ENCODE measurements around the gene GNAQ.

The GNAQ gene

GRCh38 chr9:77935211-77935610 lies 96.4 kb downstream of the GNAQ start:
- no peak for DNase-seq

GRCh38 chr9:77933976-77934375 lies 97.6 kb downstream of the GNAQ start:
- DNase-seq, result no peak

GRCh38 chr9:77933019-77933418 lies 98.6 kb downstream of the GNAQ start:
- DNase-seq, result no peak

GRCh38 chr9:77929942-77930341 lies 101.7 kb downstream of the GNAQ start:
- no peak for DNase-seq

GRCh38 chr9:77927265-77927664 lies 104.3 kb downstream of the GNAQ start:
- DNase-seq, result no peak

GRCh38 chr9:77926371-77926878 lies 105.2 kb downstream of the GNAQ start:
- no peak for DNase-seq

GRCh38 chr9:77922591-77922990 lies 109.0 kb downstream of the GNAQ start:
- DNase-seq, result no peak

- DNase-seq, result no peak
Observed at GRCh38 chr9:77917800-77918199, 113.8 kb downstream of the GNAQ start.

- no peak for DNase-seq
Observed at GRCh38 chr9:77916820-77917219, 114.8 kb downstream of the GNAQ start.

GRCh38 chr9:77916410-77916819 lies 115.2 kb downstream of the GNAQ start:
- DNase-seq, result no peak

GRCh38 chr9:77915744-77916143 lies 115.9 kb downstream of the GNAQ start:
- DNase-seq, result no peak

- DNase-seq, result no peak
Observed at GRCh38 chr9:77912895-77913693, 118.5 kb downstream of the GNAQ start.

GRCh38 chr9:77911928-77912327 lies 119.7 kb downstream of the GNAQ start:
- DNase-seq, result no peak

GRCh38 chr9:77910194-77910621 lies 121.4 kb downstream of the GNAQ start:
- no peak for DNase-seq

GRCh38 chr9:77909306-77909705 lies 122.3 kb downstream of the GNAQ start:
- no peak for DNase-seq

- no peak for DNase-seq
Observed at GRCh38 chr9:77908293-77908692, 123.3 kb downstream of the GNAQ start.

GRCh38 chr9:77907585-77907984 lies 124.0 kb downstream of the GNAQ start:
- DNase-seq, result no peak

GRCh38 chr9:77906991-77907390 lies 124.6 kb downstream of the GNAQ start:
- DNase-seq, result no peak

GRCh38 chr9:77903666-77904285 lies 127.8 kb downstream of the GNAQ start:
- no peak for DNase-seq

- DNase-seq, result no peak
Observed at GRCh38 chr9:77901771-77902170, 129.8 kb downstream of the GNAQ start.

GRCh38 chr9:77901018-77901417 lies 130.6 kb downstream of the GNAQ start:
- DNase-seq, result no peak

- DNase-seq, result no peak
Observed at GRCh38 chr9:77899679-77900354, 131.8 kb downstream of the GNAQ start.

GRCh38 chr9:77898864-77899263 lies 132.7 kb downstream of the GNAQ start:
- no peak for DNase-seq
